Peyer's patch (tissue), 4 donors: ENCODE data around the gene PRKCA. TPM values are rescaled to one million over a fixed set of nuclear protein-coding genes. Genes with fewer than 3 reads are reported as not detected.
"Not testable (repeated sequence)": the region's sequence is repeated elsewhere in the genome, so short reads cannot be mapped to it uniquely, and the experiment has no call there.

Experiments used
- DNase-seq, 3 donors: peaks; one replicate each; pipeline ENCODE4 v3.0.0-alpha.2; 2017 to 2019
- H3K27ac ChIP-seq, 4 donors: fragments of 200-600 bp; sonication (generic); one replicate each; pipeline ENCODE4 v1.5.1; 2016 to 2019
- H3K27me3 ChIP-seq, 2 donors: fragments of 200-600 bp; sonication (generic); one replicate each; pipeline ENCODE4 v1.5.1; 2019
- H3K36me3 ChIP-seq, 3 donors: fragments of 200-600 bp; sonication (generic); one replicate each; pipeline ENCODE4 v1.5.1; 2016 to 2019
- H3K4me1 ChIP-seq, 4 donors: fragments of 200-600 bp; sonication (generic); one replicate each; pipeline ENCODE4 v1.5.1; 2016 to 2019
- H3K4me3 ChIP-seq, 4 donors: fragments of 200-600 bp; sonication (generic); 1 replicate in 3 of 4; 2 replicates in 1 of 4; pipeline ENCODE4 v1.5.1; 2016 to 2019; ENCODE audit warnings: mild to moderate bottlenecking in 1 of 4
- H3K9me3 ChIP-seq, 4 donors: fragments of 200-600 bp; sonication (generic); one replicate each; pipeline ENCODE4 v1.5.1; 2016 to 2019; ENCODE audit warnings: mild to moderate bottlenecking in 1 of 4
- CTCF ChIP-seq, 6 experiments: fragments of 450-650 bp in 4 of 6; fragments of 200-600 bp in 2 of 6; sonication (generic) in 1 of 6; IDR thresholded peaks; one replicate each; pipeline ENCODE4 v1.5.1; 2017 to 2019; ENCODE audit warnings: antibody characterized with exemption in 6 of 6, mild to moderate bottlenecking in 3 of 6, moderate library complexity in 1 of 6
- POLR2A ChIP-seq, 2 donors: fragments of 450-650 bp; IDR thresholded peaks; one replicate each; pipeline ENCODE4 v1.5.1; 2017; ENCODE audit warnings: antibody characterized with exemption in 2 of 2, mild to moderate bottlenecking in 2 of 2, moderate library complexity in 2 of 2
- total RNA-seq, 4 donors: library from RNA; depleted of rRNA; stranded (reverse); fragments of >200 nt; gene quantifications; one replicate each; pipeline ENCODE4 v1.1.0, GENCODE V29; 2016

The PRKCA gene
- total RNA-seq, 4 donors from 2014 or later: 32.2 to 47.0 (median 43.5) TPM

GRCh38 chr17:66474258-66474657, 171.8 kb downstream of the PRKCA start:
- no peak overlapping the region for H3K27ac ChIP-seq
- no peaks in the 10 kb centered on the region for H3K4me1 ChIP-seq
- no peak overlapping the region for H3K4me3 ChIP-seq
- H3K36me3 ChIP-seq: no peaks in the 10 kb centered on the region
- DNase-seq: no peak
- TF ChIP-seq POLR2A (IDR thresholded peaks at IDR 0.05) (no peak), CTCF (IDR thresholded peaks at IDR 0.05) (no peak)
- H3K9me3 ChIP-seq: no peaks in the 10 kb centered on the region
- H3K27me3 ChIP-seq: no peaks in the 10 kb centered on the region

- no peaks in the 10 kb centered on the region for H3K36me3 ChIP-seq
- no peak overlapping the region for H3K27ac ChIP-seq
- DNase-seq: no peak
- H3K27me3 ChIP-seq: no peaks in the 10 kb centered on the region
- H3K4me1 ChIP-seq: no peaks in the 10 kb centered on the region
- no peak for TF ChIP-seq CTCF (IDR thresholded peaks at IDR 0.05)
- TF ChIP-seq POLR2A (IDR thresholded peaks at IDR 0.05): no peak
- no peaks in the 10 kb centered on the region for H3K9me3 ChIP-seq
- no peak overlapping the region for H3K4me3 ChIP-seq
Observed at GRCh38 chr17:66474806-66475497, 172.5 kb downstream of the PRKCA start.

GRCh38 chr17:66476014-66476413, 173.6 kb downstream of the PRKCA start:
- Histone ChIP-seq H3K36me3 (no peaks in the 10 kb centered on the region), H3K27me3 (no peaks in the 10 kb centered on the region), H3K27ac (no peak overlapping the region), H3K4me1 (no peaks in the 10 kb centered on the region), H3K4me3 (no peak overlapping the region), H3K9me3 (no peaks in the 10 kb centered on the region)
- no peak for DNase-seq
- no peak for TF ChIP-seq CTCF (IDR thresholded peaks at IDR 0.05)
- no peak for TF ChIP-seq POLR2A (IDR thresholded peaks at IDR 0.05)

- Histone ChIP-seq H3K27me3 (no peaks in the 10 kb centered on the region), H3K4me3 (no peak overlapping the region), H3K9me3 (no peaks in the 10 kb centered on the region), H3K36me3 (no peaks in the 10 kb centered on the region), H3K27ac (no peak overlapping the region), H3K4me1 (no peaks in the 10 kb centered on the region)
- no peak for DNase-seq
- no peak for TF ChIP-seq CTCF (IDR thresholded peaks at IDR 0.05)
Observed at GRCh38 chr17:66477615-66478283, 175.3 kb downstream of the PRKCA start.

- not testable (repeated sequence) for DNase-seq, H3K9me3 ChIP-seq, H3K4me1 ChIP-seq, H3K36me3 ChIP-seq, H3K4me3 ChIP-seq, H3K27ac ChIP-seq, H3K27me3 ChIP-seq
Observed at GRCh38 chr17:66479230-66479889, 176.9 kb downstream of the PRKCA start.

GRCh38 chr17:66480243-66480642, 177.8 kb downstream of the PRKCA start:
- H3K4me3 ChIP-seq: no peak overlapping the region
- TF ChIP-seq CTCF (IDR thresholded peaks at IDR 0.05) (no peak), POLR2A (IDR thresholded peaks at IDR 0.05) (no peak)

More at GRCh38 chr17:66480243-66480642, 177.8 kb downstream of the PRKCA start:
- no peak for DNase-seq
- Histone ChIP-seq H3K9me3 (no peaks in the 10 kb centered on the region), H3K36me3 (no peaks in the 10 kb centered on the region), H3K27ac (no peak overlapping the region), H3K27me3 (no peaks in the 10 kb centered on the region), H3K4me1 (no peaks in the 10 kb centered on the region)
